ENCODE data around the gene CDH23.

Gene CDH23

GRCh38 chr10:71483885-71484751 lies 87.4 kb downstream of the CDH23 start:
- no peak for TF ChIP-seq CTCF (IDR thresholded peaks at IDR 0.05; ENCODE audit: insufficient read depth, low read length, missing control alignments)
- no peak for DNase-seq (ENCODE audit: low read depth, low spot score)
- POLR2A ChIA-PET: no interaction called here
- CTCF ChIA-PET: no interaction called here
- H3K4me3 ChIP-seq (ENCODE audit: low read depth, low read length): no peak overlapping the region

GRCh38 chr10:71486484-71487114 lies 89.9 kb downstream of the CDH23 start:
- CTCF ChIA-PET: interaction anchor here (1.3 kb wide), 1 partner anchor 22 kb away, joined by 4 read pairs; no protein-coding TSS in a partner anchor
- POLR2A ChIA-PET: no interaction called here
- no peak for DNase-seq (ENCODE audit: low read depth, low spot score)
- peak; percentile 22 for TF ChIP-seq CTCF (IDR thresholded peaks at IDR 0.05; ENCODE audit: insufficient read depth, low read length, missing control alignments)
- H3K4me3 ChIP-seq (ENCODE audit: low read depth, low read length): no peak overlapping the region

- DNase-seq (ENCODE audit: low read depth, low spot score): no peak
- no peak overlapping the region for H3K4me3 ChIP-seq (ENCODE audit: low read depth, low read length)
- TF ChIP-seq CTCF (IDR thresholded peaks at IDR 0.05; ENCODE audit: insufficient read depth, low read length, missing control alignments): no peak
- ChIA-PET POLR2A (no interaction called here), CTCF (no interaction called here)
These were observed 91.0 kb downstream of the CDH23 start for GRCh38 chr10:71487726-71488125.

- ChIA-PET POLR2A (no interaction called here), CTCF (interaction anchor here (1.1 kb wide), 1 partner anchor 120 kb away, joined by 4 read pairs; no protein-coding TSS in a partner anchor)
- TF ChIP-seq CTCF (IDR thresholded peaks at IDR 0.05; ENCODE audit: insufficient read depth, low read length, missing control alignments): no peak
- DNase-seq (ENCODE audit: low read depth, low spot score): no peak
- no peak overlapping the region for H3K4me3 ChIP-seq (ENCODE audit: low read depth, low read length)
These were observed 92.4 kb downstream of the CDH23 start for GRCh38 chr10:71489077-71489476.

- no peak for DNase-seq (ENCODE audit: low read depth, low spot score)
- ChIA-PET POLR2A (no interaction called here), CTCF (no interaction called here)
These were observed 96.2 kb downstream of the CDH23 start for GRCh38 chr10:71492872-71493271.

More at GRCh38 chr10:71492872-71493271, 96.2 kb downstream of the CDH23 start:
- TF ChIP-seq CTCF (IDR thresholded peaks at IDR 0.05; ENCODE audit: insufficient read depth, low read length, missing control alignments): no peak
- no peak overlapping the region for H3K4me3 ChIP-seq (ENCODE audit: low read depth, low read length)
